ENCODE measurements around the gene CNN1. TPM values are rescaled to one million over a fixed set of nuclear protein-coding genes. Genes with fewer than 3 reads are reported as not detected.

The CNN1 gene
- total RNA-seq, result not detected

DNA sequence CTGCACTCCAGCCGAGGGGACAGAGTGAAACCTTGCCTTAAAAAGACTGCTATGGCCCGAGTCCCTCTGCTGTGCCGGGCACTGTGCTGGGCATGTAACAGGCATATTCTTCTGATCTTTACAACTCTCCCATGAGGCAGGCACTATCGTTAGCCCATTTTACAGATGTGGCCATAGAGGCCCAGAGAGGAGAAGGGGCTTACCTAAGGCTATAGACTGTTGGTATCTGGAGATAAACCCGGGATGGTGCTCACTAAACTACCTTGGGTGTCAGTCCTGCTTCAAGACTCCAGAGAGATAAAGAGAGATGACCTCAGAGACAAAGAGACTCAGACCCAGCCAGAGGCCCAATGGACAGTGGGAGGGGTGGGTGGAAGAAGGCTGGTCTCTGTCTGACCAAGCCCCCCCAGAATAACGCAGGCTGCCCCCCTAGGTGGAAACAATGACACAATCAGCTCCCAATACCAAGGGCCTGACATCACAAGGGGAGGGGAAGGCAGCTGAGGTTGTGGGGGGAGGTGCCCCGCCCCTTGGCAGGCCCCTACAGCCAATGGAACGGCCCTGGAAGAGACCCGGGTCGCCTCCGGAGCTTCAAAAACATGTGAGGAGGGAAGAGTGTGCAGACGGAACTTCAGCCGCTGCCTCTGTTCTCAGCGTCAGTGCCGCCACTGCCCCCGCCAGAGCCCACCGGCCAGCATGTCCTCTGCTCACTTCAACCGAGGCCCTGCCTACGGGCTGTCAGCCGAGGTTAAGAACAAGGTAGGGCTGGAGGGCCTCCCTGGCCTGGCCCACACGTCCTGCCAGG is at the start of gene CNN1:
Gene CNN1 (plus strand): TSS at position 620 of the 805 bp plus-strand sequence. CDS start 77 bp downstream, at position 697.
- no peak within 1 kb of the TSS for H3K4me3 Mint-ChIP-seq
- no peak for DNase-seq
- no peaks in the 10 kb centered on the region for H3K9me3 Mint-ChIP-seq
- no peak for ATAC-seq (ENCODE audit: low read depth)
- H3K27me3 Mint-ChIP-seq, result peaks cover 30% of the 10 kb centered on the region
- peaks cover 11% of the 10 kb centered on the region for H3K4me1 Mint-ChIP-seq
- POLR2A ChIA-PET, result no interaction called here
- no peak within 1 kb of the TSS for H3K27ac Mint-ChIP-seq
- H3K36me3 Mint-ChIP-seq, result no peaks in the 10 kb centered on the region

DNA sequence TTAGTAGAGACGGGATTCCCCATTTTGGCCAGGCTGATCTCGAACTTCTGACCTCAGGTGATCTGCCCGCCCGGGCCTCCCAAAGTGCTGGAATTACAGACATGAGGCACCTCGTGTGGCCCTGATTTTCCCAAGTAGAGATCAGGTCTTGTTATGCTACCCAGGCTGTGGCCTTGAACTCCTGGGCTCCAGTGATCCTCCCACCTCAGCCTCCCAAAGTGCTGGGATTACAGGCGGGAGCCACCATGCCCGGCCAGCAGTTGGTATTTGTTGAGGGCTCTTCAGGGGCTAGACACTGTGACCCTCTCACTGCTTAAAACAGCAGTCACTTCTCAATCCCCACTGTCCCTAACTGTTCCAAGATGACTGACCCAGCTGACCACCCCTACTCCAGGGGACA is 49.3 kb upstream of the CNN1 start:
- DNase-seq (no peak), ATAC-seq (ENCODE audit: low read depth) (no peak)
- H3K36me3 Mint-ChIP-seq, result peaks cover 9% of the 10 kb centered on the region
- no peaks in the 10 kb centered on the region for H3K9me3 Mint-ChIP-seq
- H3K4me1 Mint-ChIP-seq, result peaks cover 2% of the 10 kb centered on the region
- H3K27ac Mint-ChIP-seq, result no peak overlapping the region
- no peaks in the 10 kb centered on the region for H3K27me3 Mint-ChIP-seq
- no peak overlapping the region for H3K4me3 Mint-ChIP-seq
- POLR2A ChIA-PET, result no interaction called here

DNA sequence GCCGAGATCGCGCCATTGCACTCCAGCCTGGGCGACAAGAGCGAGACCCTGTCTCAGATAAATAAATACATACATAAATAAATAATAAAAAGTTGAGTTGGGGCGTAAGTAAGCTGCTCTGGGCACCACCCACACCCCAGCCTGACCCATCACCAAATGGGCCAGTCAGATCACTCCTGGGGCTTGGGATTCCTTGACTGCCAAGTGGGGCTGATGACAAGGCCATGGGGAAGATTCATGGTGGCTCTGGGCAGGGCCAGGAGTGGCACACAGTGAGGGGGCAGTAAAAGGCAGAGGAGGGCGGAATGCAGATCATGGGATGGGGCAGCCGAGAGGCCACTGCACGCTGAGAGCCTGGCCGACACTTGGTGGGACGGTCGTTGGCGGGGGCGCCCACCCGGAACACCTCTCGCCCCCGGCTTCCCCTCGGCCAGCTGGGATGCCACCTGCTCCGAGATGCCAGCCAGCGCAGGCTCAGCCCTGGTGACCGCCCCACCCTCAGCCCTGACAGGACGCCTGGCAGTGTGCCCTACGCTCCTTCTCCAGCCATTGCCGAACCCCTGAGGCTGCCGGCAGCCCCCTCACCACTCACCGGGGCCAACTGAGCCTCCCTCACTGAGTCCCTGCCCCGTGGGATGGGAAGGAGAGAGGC is 43.9 kb upstream of the CNN1 start:
- Mint-ChIP-seq H3K27ac (no peak overlapping the region), H3K4me1 (peaks cover 5% of the 10 kb centered on the region), H3K9me3 (no peaks in the 10 kb centered on the region), H3K36me3 (peaks cover 10% of the 10 kb centered on the region), H3K4me3 (no peak overlapping the region), H3K27me3 (no peaks in the 10 kb centered on the region)
- ATAC-seq (ENCODE audit: low read depth), result no peak
- DNase-seq, result no peak
- POLR2A ChIA-PET, result no interaction called here

DNA sequence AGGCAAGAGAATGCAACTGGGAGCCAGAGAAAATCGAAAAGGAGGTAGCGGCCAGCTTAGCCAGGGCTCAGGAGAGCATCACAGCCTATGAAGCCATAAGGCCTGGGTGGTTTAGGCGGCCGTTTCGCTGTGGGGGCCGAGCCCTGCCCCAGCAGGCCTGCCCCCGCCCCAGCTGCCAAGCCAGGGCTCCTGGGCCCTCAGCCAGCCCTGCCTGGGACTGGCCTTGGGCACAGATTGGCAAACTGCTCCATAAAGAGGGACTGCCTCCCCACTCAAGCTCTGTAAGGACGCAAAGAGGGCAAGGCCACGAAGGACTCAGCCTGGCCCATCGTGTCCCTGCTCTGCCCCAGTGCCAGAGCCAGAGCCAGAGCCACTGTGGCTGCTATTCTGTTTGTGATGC is 43.2 kb upstream of the CNN1 start:
- ATAC-seq (ENCODE audit: low read depth) (no peak), DNase-seq (no peak)
- Mint-ChIP-seq H3K4me1 (peaks cover 5% of the 10 kb centered on the region), H3K27me3 (no peaks in the 10 kb centered on the region), H3K27ac (no peak overlapping the region), H3K9me3 (no peaks in the 10 kb centered on the region), H3K36me3 (peaks cover 12% of the 10 kb centered on the region), H3K4me3 (no peak overlapping the region)
- POLR2A ChIA-PET, result no interaction called here

- DNase-seq (no peak), ATAC-seq (ENCODE audit: low read depth) (no peak)
- Mint-ChIP-seq H3K4me3 (no peak overlapping the region), H3K4me1 (peaks cover 5% of the 10 kb centered on the region), H3K27me3 (no peaks in the 10 kb centered on the region), H3K9me3 (no peaks in the 10 kb centered on the region), H3K36me3 (peaks cover 12% of the 10 kb centered on the region), H3K27ac (no peak overlapping the region)
- POLR2A ChIA-PET, result no interaction called here
Measured at GRCh38 chr19:11495885-11496284, 42.8 kb upstream of the CNN1 start.

DNA sequence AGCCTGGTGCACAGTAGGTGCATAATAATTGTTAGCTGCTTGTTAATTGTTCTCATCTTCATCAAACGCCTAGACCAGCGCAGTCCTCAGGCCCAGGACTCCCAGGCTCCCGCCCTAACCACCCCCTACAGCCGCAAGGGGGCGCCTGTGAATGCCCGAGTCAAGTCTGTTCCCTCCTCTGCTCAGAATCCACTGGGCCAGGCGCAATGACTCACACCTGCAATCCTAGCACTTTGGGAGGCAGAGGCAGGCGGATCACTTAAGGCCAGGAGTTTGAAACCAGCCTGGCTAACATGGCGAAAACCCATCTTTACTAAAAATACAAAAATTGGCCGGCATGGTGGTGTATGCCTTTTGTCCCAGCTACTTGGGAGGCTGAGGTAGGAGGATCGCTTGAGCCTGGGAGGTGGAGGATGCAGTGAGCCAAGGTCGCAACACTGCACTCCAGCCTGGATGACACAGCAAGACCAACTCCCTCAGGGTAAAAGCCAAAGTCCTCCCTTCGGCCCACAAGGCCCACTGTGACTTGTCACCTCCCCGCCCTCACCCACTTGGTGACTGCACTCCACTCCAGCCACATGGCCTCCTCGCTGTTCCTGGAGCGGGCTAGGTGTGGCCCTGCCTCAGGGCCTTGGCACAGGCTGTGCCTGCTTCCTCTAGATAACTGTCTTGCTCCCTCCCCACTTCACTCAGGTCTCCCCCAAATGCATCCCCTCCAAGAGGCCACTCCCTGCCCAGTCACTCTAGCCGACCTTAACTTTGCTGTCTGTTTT is 42.1 kb upstream of the CNN1 start:
- H3K4me3 Mint-ChIP-seq, result no peak overlapping the region
- H3K9me3 Mint-ChIP-seq, result no peaks in the 10 kb centered on the region
- POLR2A ChIA-PET, result no interaction called here
- H3K27ac Mint-ChIP-seq, result no peak overlapping the region
- H3K4me1 Mint-ChIP-seq, result peaks cover 5% of the 10 kb centered on the region
- peaks cover 15% of the 10 kb centered on the region for H3K36me3 Mint-ChIP-seq
- peak; percentile 71 for DNase-seq
- ATAC-seq (ENCODE audit: low read depth), result peak; percentile 63
- no peaks in the 10 kb centered on the region for H3K27me3 Mint-ChIP-seq

GRCh38 chr19:11499220-11499726 is 39.4 kb upstream of the CNN1 start:
- Mint-ChIP-seq H3K27me3 (no peaks in the 10 kb centered on the region), H3K4me3 (no peak overlapping the region), H3K36me3 (peaks cover 11% of the 10 kb centered on the region), H3K9me3 (no peaks in the 10 kb centered on the region), H3K4me1 (peaks cover 6% of the 10 kb centered on the region), H3K27ac (no peak overlapping the region)
- no peak for DNase-seq
- no peak for ATAC-seq (ENCODE audit: low read depth)
- POLR2A ChIA-PET, result no interaction called here

DNA sequence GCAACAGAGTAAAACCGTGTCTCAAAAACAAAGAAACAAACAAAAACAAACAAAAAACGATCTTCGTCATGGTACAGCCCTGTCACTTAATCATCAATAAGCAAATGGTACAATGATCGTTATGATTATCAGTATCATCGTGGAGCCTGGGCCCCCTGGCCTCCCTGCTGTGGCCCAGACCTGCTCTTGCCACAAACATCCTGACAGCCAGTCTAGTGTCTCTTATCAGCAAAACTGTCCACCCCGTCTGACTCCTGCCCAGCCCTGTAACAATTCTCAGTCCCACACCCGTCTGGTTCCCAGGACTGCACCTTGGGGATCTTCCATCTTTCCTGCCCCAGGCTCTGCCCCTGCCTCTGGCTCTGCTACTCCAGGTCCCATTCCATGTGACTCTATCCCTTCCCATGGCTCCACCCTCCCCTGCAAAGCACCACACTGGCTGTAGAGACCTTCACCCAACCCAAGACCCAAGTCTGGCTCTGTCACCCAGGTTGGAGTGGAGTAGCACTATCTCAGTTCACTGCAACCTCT is 38.7 kb upstream of the CNN1 start:
- POLR2A ChIA-PET, result no interaction called here
- ATAC-seq (ENCODE audit: low read depth) (no peak), DNase-seq (no peak)
- Mint-ChIP-seq H3K27me3 (no peaks in the 10 kb centered on the region), H3K9me3 (no peaks in the 10 kb centered on the region), H3K27ac (no peak overlapping the region), H3K4me1 (peaks cover 12% of the 10 kb centered on the region), H3K4me3 (no peak overlapping the region), H3K36me3 (peaks cover 10% of the 10 kb centered on the region)

DNA sequence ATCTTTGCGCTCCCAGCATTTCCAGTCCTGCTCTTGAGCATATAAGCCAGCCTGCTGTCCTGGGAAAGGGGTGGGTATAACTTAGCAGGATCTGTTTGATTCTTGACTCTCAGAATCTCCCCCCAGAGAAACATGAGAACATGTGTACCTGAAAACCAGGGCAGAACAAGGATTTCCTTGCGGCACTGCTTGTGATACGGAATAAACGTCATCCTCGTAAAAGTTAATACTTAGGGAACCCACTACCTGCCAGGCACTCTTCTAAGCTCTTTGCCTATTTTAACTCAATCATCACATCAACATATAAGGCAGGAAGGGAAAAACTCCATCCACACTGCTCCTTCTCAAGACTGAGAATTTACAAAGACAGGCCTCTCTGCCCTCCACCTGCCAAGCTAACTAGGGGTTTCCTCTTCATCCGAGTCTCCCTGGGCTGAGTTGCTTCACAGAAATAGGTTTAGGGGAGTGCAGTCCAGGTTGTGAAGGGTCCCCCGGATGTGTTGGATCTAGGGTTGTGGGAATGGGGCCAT is 34.1 kb upstream of the CNN1 start:
- Mint-ChIP-seq H3K4me1 (peaks cover 13% of the 10 kb centered on the region), H3K9me3 (no peaks in the 10 kb centered on the region), H3K27me3 (no peaks in the 10 kb centered on the region), H3K36me3 (peaks cover 8% of the 10 kb centered on the region), H3K4me3 (peak overlapping the region; percentile 89), H3K27ac (peak overlapping the region; percentile 83)
- DNase-seq (no peak), ATAC-seq (ENCODE audit: low read depth) (no peak)
- POLR2A ChIA-PET, result interaction anchor here (1.2 kb wide), 1 partner anchor 129 kb away, joined by 3 read pairs; no protein-coding TSS in a partner anchor

DNA sequence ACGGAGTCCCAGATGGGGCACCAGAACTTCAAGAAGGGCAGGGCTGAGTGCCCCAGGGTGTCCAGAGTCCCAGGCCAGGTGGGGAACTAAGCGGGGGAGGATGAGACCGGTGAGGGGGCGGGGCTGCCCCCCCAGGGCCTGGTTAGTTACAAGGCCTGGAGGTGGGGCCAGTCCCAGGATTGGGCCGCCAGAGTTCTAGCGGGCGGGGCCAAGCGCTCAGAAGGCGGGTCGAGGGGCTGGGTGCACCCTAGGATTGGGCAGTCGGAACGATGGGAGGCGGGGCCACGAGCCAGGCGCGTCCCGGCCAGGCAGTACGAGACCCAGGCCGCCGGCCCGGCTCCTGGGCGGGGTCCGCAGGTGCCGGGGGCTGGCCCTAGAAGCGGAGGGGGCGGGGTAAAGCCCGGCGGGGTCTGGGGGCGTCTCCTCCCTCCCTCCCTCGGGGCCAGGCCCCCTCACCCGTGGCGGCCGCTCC is 33.6 kb upstream of the CNN1 start:
- peak overlapping the region; percentile 89 for H3K4me3 Mint-ChIP-seq
- POLR2A ChIA-PET, result interaction anchor here (1.2 to 1.7 kb wide), 3 partner anchors 23 to 130 kb away, joined by 3 to 9 read pairs (median 6); partner anchors contain the start of gene ECSIT

GRCh38 chr19:11505504-11506100 is 33.0 kb upstream of the CNN1 start, which contains the start of gene ZNF653:
Gene ZNF653 (minus strand): TSS chr19:11505839. CDS start chr19:11505786, 53 bp downstream.
- peak; percentile 68 for ATAC-seq (ENCODE audit: low read depth)

More for the DNA sequence above, 33.6 kb upstream of the CNN1 start:
- ATAC-seq (ENCODE audit: low read depth), result peak; percentile 90
- peaks cover 6% of the 10 kb centered on the region for H3K36me3 Mint-ChIP-seq
- H3K4me1 Mint-ChIP-seq, result peaks cover 13% of the 10 kb centered on the region
- H3K27me3 Mint-ChIP-seq, result no peaks in the 10 kb centered on the region
- peak; percentile 98 for DNase-seq
- peak overlapping the region; percentile 83 for H3K27ac Mint-ChIP-seq
- no peaks in the 10 kb centered on the region for H3K9me3 Mint-ChIP-seq

GRCh38 chr19:11506101-11506555 is 32.5 kb upstream of the CNN1 start:
- Mint-ChIP-seq H3K9me3 (no peaks in the 10 kb centered on the region), H3K27ac (peak overlapping the region; percentile 87), H3K36me3 (peaks cover 9% of the 10 kb centered on the region), H3K27me3 (no peaks in the 10 kb centered on the region), H3K4me1 (peaks cover 13% of the 10 kb centered on the region), H3K4me3 (peak overlapping the region; percentile 89)
- POLR2A ChIA-PET, result interaction anchor here (0.7 to 1.8 kb wide), 9 partner anchors 13 to 670 kb away, joined by 3 to 9 read pairs (median 6); partner anchors contain the start of genes ECSIT, ELOF1 and TMED1
- ATAC-seq (ENCODE audit: low read depth) (peak; percentile 43), DNase-seq (no peak)

More at GRCh38 chr19:11505504-11506100, 33.0 kb upstream of the CNN1 start, which contains the start of gene ZNF653:
- Mint-ChIP-seq H3K36me3 (peaks cover 6% of the 10 kb centered on the region), H3K4me3 (peak within 1 kb of the TSS; percentile 89), H3K27me3 (no peaks in the 10 kb centered on the region), H3K4me1 (peaks cover 13% of the 10 kb centered on the region), H3K27ac (peak within 1 kb of the TSS; percentile 87), H3K9me3 (no peaks in the 10 kb centered on the region)
- POLR2A ChIA-PET, result interaction anchor here (1.2 to 1.8 kb wide), 6 partner anchors 17 to 130 kb away, joined by 3 to 9 read pairs (median 6); partner anchors contain the start of genes ECSIT and ELOF1
- peak; percentile 95 for DNase-seq
